ENCODE data around the gene PTPRM. TPM values are rescaled to one million over a fixed set of nuclear protein-coding genes. Genes with fewer than 3 reads are reported as not detected.

Gene PTPRM
- total and polyA plus RNA-seq, 4 donors = 9.2 to 23.0 (median 12.7) TPM

GRCh38 chr18:7955175-7955574 is 388.1 kb downstream of the PTPRM start:
- DNase-seq (ENCODE audit: low spot score) = no peak
- Histone ChIP-seq H3K36me3 (ENCODE audit: control insufficient read depth in 4 of 4, insufficient read depth in 3 of 4, low read depth in 1 of 4, low read length in 3 of 4) (no peaks in the 10 kb centered on the region), H3K9me3 (ENCODE audit: control insufficient read depth in 4 of 4, low read length in 3 of 4) (no peaks in the 10 kb centered on the region), H3K27ac (ENCODE audit: low read depth in 1 of 2, low read length in 2 of 2) (no peak overlapping the region), H3K4me3 (ENCODE audit: low read depth in 1 of 3, low read length in 3 of 3) (no peak overlapping the region), H3K27me3 (ENCODE audit: control insufficient read depth in 4 of 4, insufficient read depth in 4 of 4, low read length in 3 of 4) (no peaks in the 10 kb centered on the region), H3K4me1 (ENCODE audit: control insufficient read depth in 4 of 4, insufficient read depth in 4 of 4, low read length in 3 of 4) (no peaks in the 10 kb centered on the region), H3K9ac (ENCODE audit: low read depth in 1 of 2, low read length in 2 of 2) (no peak overlapping the region)
- 98% methylated on average over 7 of the region's 7 CpGs for WGBS
- TF ChIP-seq MAX (IDR thresholded peaks at IDR 0.05) = no peak
- TF ChIP-seq FOXA2 (IDR thresholded peaks at IDR 0.05) = no peak
- TF ChIP-seq ZBTB33 (IDR thresholded peaks at IDR 0.05) = no peak
- TF ChIP-seq NR2F2 (IDR thresholded peaks at IDR 0.05) = no peak
- no peak for TF ChIP-seq GABPA (IDR thresholded peaks at IDR 0.05 in 1 of 2, conservative IDR thresholded peaks at IDR 0.05 in 1 of 2)
- no peak for TF ChIP-seq JUND (IDR thresholded peaks at IDR 0.05)
- no peak for TF ChIP-seq YY1 (IDR thresholded peaks at IDR 0.05)
- TF ChIP-seq EGR1 (IDR thresholded peaks at IDR 0.05; ENCODE audit: low read depth in 2 of 2) = no peak
- TF ChIP-seq TAF1 (conservative IDR thresholded peaks at IDR 0.05) = no peak
- no peak for TF ChIP-seq RAD21 (IDR thresholded peaks at IDR 0.05)
- no peak for TF ChIP-seq ATF3 (IDR thresholded peaks at IDR 0.05)
- no peak for TF ChIP-seq RXRA (IDR thresholded peaks at IDR 0.05)
- TF ChIP-seq HNF4A (conservative IDR thresholded peaks at IDR 0.05) = no peak
- TF ChIP-seq REST (IDR thresholded peaks at IDR 0.05) = no peak
- TF ChIP-seq SP1 (IDR thresholded peaks at IDR 0.05) = no peak
- TF ChIP-seq FOXA1 (IDR thresholded peaks at IDR 0.05) = no peak
- TF ChIP-seq CTCF (IDR thresholded peaks at IDR 0.05; ENCODE audit: low read depth, low read length, missing input control) = no peak
- no peak for TF ChIP-seq HNF4G (IDR thresholded peaks at IDR 0.05)
